ENCODE results near the gene DRC3.

Gene DRC3

DNA sequence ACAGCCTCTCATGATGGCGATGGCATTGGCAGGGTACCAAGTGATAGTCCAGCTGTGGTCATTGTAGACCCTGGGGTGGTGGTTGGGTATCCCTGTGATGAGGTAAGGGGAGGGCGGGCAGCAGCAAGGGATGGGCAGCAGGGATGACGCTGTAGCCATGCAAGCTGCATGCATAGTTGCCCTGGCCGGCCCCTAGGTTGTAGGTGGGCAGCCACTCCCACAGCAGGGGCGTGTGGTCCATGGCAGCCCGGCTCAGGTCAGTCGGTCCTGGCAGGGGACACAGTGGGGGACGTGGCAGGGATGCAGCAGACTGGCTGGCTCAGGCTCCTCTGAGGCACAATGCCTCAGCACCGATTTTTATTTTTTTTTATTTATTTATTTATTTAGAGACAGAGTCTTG lies 8.7 kb downstream of the DRC3 start:
- WGBS (ENCODE audit: extremely low coverage, insufficient coverage, insufficient read length) = no CpG with 5 or more reads among the region's 9 CpGs
- Histone ChIP-seq H3K4me1 (ENCODE audit: control insufficient read depth in 1 of 2, insufficient read depth in 2 of 2, low read length in 2 of 2) (no peaks in the 10 kb centered on the region), H4K91ac (ENCODE audit: low read depth, low read length) (no peak overlapping the region), H2AK5ac (ENCODE audit: low read length) (no peak overlapping the region), H3K23ac (ENCODE audit: low read length) (no peak overlapping the region), H4K12ac (ENCODE audit: low read depth, low read length) (no peak overlapping the region), H2AFZ (ENCODE audit: insufficient read depth, low read length, poor library complexity) (no peak overlapping the region), H3K9me3 (ENCODE audit: insufficient read depth, low read depth, low read length) (no peaks in the 10 kb centered on the region), H3K27me3 (ENCODE audit: insufficient read depth, low read length) (no peaks in the 10 kb centered on the region), H3K79me1 (ENCODE audit: low read length) (no peaks in the 10 kb centered on the region), H2BK12ac (ENCODE audit: low read length) (no peak overlapping the region), H2BK120ac (ENCODE audit: insufficient read depth, low read length, poor library complexity) (no peak overlapping the region), H3K14ac (ENCODE audit: low read length) (no peak overlapping the region), H3K4me3 (ENCODE audit: low read depth, low read length) (no peak overlapping the region), H3K27ac (ENCODE audit: low read depth, low read length) (no peak overlapping the region), H3K9ac (ENCODE audit: low read length) (no peak overlapping the region), H3K4me2 (ENCODE audit: low read length) (no peak overlapping the region), H4K8ac (ENCODE audit: low read depth, low read length) (no peak overlapping the region), H3K79me2 (ENCODE audit: control insufficient read depth, insufficient read depth, low read length, poor library complexity) (no peaks in the 10 kb centered on the region), H3K18ac (ENCODE audit: low read length) (no peak overlapping the region), H3K36me3 (ENCODE audit: control insufficient read depth in 1 of 2, insufficient read depth in 2 of 2, low read length in 2 of 2) (no peaks in the 10 kb centered on the region), H3K4ac (ENCODE audit: low read depth, low read length) (no peak overlapping the region), H2BK5ac (ENCODE audit: low read depth, low read length, poor library complexity) (no peak overlapping the region)
- DNase-seq = no peak

DNA sequence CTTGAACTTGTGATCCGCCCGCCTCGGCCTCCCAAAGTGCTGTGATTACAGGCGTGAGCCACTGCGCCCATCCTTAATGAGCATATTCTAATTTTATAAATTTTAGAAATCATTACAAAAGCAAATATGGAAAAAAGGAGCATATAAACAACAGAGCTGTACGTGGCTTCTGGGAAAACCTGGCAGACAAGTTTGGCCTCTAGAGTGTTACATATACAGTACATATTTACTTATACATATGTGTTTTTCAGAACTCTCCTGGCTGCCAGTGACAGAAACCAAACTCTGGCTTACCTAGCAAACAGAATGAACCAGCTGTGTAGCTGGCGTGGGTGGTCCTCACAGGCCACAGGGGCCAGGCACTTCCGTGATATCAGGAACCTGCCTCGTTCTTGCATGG lies 10.1 kb downstream of the DRC3 start:
- H4K8ac ChIP-seq (ENCODE audit: low read depth, low read length) = no peak overlapping the region
- WGBS (ENCODE audit: extremely low coverage, insufficient coverage, insufficient read length) = no CpG with 5 or more reads among the region's 9 CpGs

DNA sequence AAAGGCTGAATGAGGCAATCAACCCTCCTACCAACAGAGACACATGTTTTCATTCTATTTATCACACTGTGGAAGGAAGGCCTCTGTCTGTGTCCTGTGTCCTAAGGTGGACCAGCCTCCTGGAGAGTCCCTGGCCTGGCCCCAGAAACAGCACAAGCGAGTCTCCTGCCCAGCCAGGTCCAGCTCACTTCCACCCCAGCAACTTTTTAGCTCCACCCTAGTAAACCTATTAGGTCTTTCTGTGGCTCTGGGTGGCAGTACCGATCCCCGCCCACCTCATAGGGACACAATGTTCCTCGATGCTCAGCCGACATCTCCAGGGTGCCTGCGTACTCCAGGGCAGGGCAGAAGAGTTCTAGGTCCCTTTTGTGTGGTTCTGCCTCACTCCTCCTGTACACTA lies 10.7 kb downstream of the DRC3 start:
- no CpG with 5 or more reads among the region's 6 CpGs for WGBS (ENCODE audit: extremely low coverage, insufficient coverage, insufficient read length)
- no peak overlapping the region for H4K12ac ChIP-seq (ENCODE audit: low read depth, low read length)
- H3K4ac ChIP-seq (ENCODE audit: low read depth, low read length) = no peak overlapping the region
- no peaks in the 10 kb centered on the region for H3K36me3 ChIP-seq (ENCODE audit: control insufficient read depth in 1 of 2, insufficient read depth in 2 of 2, low read length in 2 of 2)
- H3K79me2 ChIP-seq (ENCODE audit: control insufficient read depth, insufficient read depth, low read length, poor library complexity) = no peaks in the 10 kb centered on the region
- H3K27ac ChIP-seq (ENCODE audit: low read depth, low read length) = no peak overlapping the region
- H2BK12ac ChIP-seq (ENCODE audit: low read length) = no peak overlapping the region
- H3K4me1 ChIP-seq (ENCODE audit: control insufficient read depth in 1 of 2, insufficient read depth in 2 of 2, low read length in 2 of 2) = peaks cover 5 to 8% of the 10 kb centered on the region in 2 experiments
- no peak overlapping the region for H3K4me2 ChIP-seq (ENCODE audit: low read length)
- H4K8ac ChIP-seq (ENCODE audit: low read depth, low read length) = no peak overlapping the region
- DNase-seq = no peak
- H3K18ac ChIP-seq (ENCODE audit: low read length) = no peak overlapping the region
- H3K9me3 ChIP-seq (ENCODE audit: insufficient read depth, low read depth, low read length) = no peaks in the 10 kb centered on the region
- H4K91ac ChIP-seq (ENCODE audit: low read depth, low read length) = no peak overlapping the region
- no peak overlapping the region for H3K9ac ChIP-seq (ENCODE audit: low read length)
- H3K27me3 ChIP-seq (ENCODE audit: insufficient read depth, low read length) = no peaks in the 10 kb centered on the region
- no peak overlapping the region for H3K14ac ChIP-seq (ENCODE audit: low read length)
- no peak overlapping the region for H2BK120ac ChIP-seq (ENCODE audit: insufficient read depth, low read length, poor library complexity)
- H2AK5ac ChIP-seq (ENCODE audit: low read length) = no peak overlapping the region
- H2BK5ac ChIP-seq (ENCODE audit: low read depth, low read length, poor library complexity) = no peak overlapping the region
- H3K23ac ChIP-seq (ENCODE audit: low read length) = no peak overlapping the region
- no peaks in the 10 kb centered on the region for H3K79me1 ChIP-seq (ENCODE audit: low read length)
- H2AFZ ChIP-seq (ENCODE audit: insufficient read depth, low read length, poor library complexity) = no peak overlapping the region
- no peak overlapping the region for H3K4me3 ChIP-seq (ENCODE audit: low read depth, low read length)

More for the DNA sequence above, 10.1 kb downstream of the DRC3 start:
- Histone ChIP-seq H3K4me3 (ENCODE audit: low read depth, low read length) (no peak overlapping the region), H3K4me1 (ENCODE audit: control insufficient read depth in 1 of 2, insufficient read depth in 2 of 2, low read length in 2 of 2) (peaks cover 2 to 3% of the 10 kb centered on the region in 2 experiments), H3K9ac (ENCODE audit: low read length) (no peak overlapping the region), H2BK120ac (ENCODE audit: insufficient read depth, low read length, poor library complexity) (no peak overlapping the region), H3K79me1 (ENCODE audit: low read length) (no peaks in the 10 kb centered on the region), H3K4ac (ENCODE audit: low read depth, low read length) (no peak overlapping the region), H3K27me3 (ENCODE audit: insufficient read depth, low read length) (no peaks in the 10 kb centered on the region), H3K79me2 (ENCODE audit: control insufficient read depth, insufficient read depth, low read length, poor library complexity) (no peaks in the 10 kb centered on the region), H3K18ac (ENCODE audit: low read length) (no peak overlapping the region), H3K23ac (ENCODE audit: low read length) (no peak overlapping the region), H2BK12ac (ENCODE audit: low read length) (no peak overlapping the region), H3K4me2 (ENCODE audit: low read length) (no peak overlapping the region), H2AK5ac (ENCODE audit: low read length) (no peak overlapping the region), H2BK5ac (ENCODE audit: low read depth, low read length, poor library complexity) (no peak overlapping the region), H3K9me3 (ENCODE audit: insufficient read depth, low read depth, low read length) (no peaks in the 10 kb centered on the region), H4K12ac (ENCODE audit: low read depth, low read length) (no peak overlapping the region), H3K27ac (ENCODE audit: low read depth, low read length) (no peak overlapping the region), H2AFZ (ENCODE audit: insufficient read depth, low read length, poor library complexity) (no peak overlapping the region), H4K91ac (ENCODE audit: low read depth, low read length) (no peak overlapping the region), H3K36me3 (ENCODE audit: control insufficient read depth in 1 of 2, insufficient read depth in 2 of 2, low read length in 2 of 2) (no peaks in the 10 kb centered on the region), H3K14ac (ENCODE audit: low read length) (no peak overlapping the region)
- DNase-seq = no peak

DNA sequence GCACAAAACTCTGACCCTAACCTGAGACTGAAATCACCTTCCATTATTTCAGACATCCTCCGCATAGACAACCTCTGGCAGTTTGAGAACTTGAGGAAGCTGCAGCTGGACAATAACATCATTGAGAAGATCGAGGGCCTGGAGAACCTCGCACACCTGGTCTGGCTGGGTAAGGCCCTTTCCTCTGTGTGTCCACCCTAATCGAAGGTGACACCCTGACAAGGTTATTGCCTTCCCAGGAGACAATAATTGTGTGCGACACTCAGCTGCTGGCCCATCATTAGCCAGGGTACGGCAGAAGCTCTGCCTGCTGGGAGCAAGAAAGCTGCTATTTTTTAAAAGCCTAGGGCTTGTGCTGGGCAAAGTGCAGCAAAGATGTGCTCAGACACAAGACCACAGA lies 11.1 kb downstream of the DRC3 start:
- Histone ChIP-seq H3K36me3 (ENCODE audit: control insufficient read depth in 1 of 2, insufficient read depth in 2 of 2, low read length in 2 of 2) (no peaks in the 10 kb centered on the region), H3K4me1 (ENCODE audit: control insufficient read depth in 1 of 2, insufficient read depth in 2 of 2, low read length in 2 of 2) (peaks cover 8 to 12% of the 10 kb centered on the region in 2 experiments), H4K8ac (ENCODE audit: low read depth, low read length) (no peak overlapping the region), H3K4ac (ENCODE audit: low read depth, low read length) (no peak overlapping the region), H2AK5ac (ENCODE audit: low read length) (no peak overlapping the region), H3K18ac (ENCODE audit: low read length) (no peak overlapping the region), H2BK120ac (ENCODE audit: insufficient read depth, low read length, poor library complexity) (no peak overlapping the region), H3K79me2 (ENCODE audit: control insufficient read depth, insufficient read depth, low read length, poor library complexity) (no peaks in the 10 kb centered on the region), H3K79me1 (ENCODE audit: low read length) (no peaks in the 10 kb centered on the region), H4K12ac (ENCODE audit: low read depth, low read length) (no peak overlapping the region), H2AFZ (ENCODE audit: insufficient read depth, low read length, poor library complexity) (no peak overlapping the region), H3K9me3 (ENCODE audit: insufficient read depth, low read depth, low read length) (no peaks in the 10 kb centered on the region), H3K14ac (ENCODE audit: low read length) (no peak overlapping the region), H3K27ac (ENCODE audit: low read depth, low read length) (no peak overlapping the region), H3K4me3 (ENCODE audit: low read depth, low read length) (no peak overlapping the region), H2BK12ac (ENCODE audit: low read length) (no peak overlapping the region), H3K4me2 (ENCODE audit: low read length) (no peak overlapping the region), H3K9ac (ENCODE audit: low read length) (no peak overlapping the region), H3K23ac (ENCODE audit: low read length) (no peak overlapping the region), H3K27me3 (ENCODE audit: insufficient read depth, low read length) (no peaks in the 10 kb centered on the region), H4K91ac (ENCODE audit: low read depth, low read length) (no peak overlapping the region), H2BK5ac (ENCODE audit: low read depth, low read length, poor library complexity) (no peak overlapping the region)
- WGBS (ENCODE audit: extremely low coverage, insufficient coverage, insufficient read length) = no CpG with 5 or more reads among the region's 6 CpGs
- no peak for DNase-seq

All from trophoblast cell (in vitro differentiated cells and primary cell).